ENCODE measurements around the gene SYNE2.
"Not testable (repeated sequence)": the region's sequence is repeated elsewhere in the genome, so short reads cannot be mapped to it uniquely, and the experiment has no call there.

Gene SYNE2

GRCh38 chr14:64126548-64126947, 273.7 kb downstream of the SYNE2 start:
- no peak for DNase-seq (ENCODE audit: low read depth)

GRCh38 chr14:64137657-64138290, 285.0 kb downstream of the SYNE2 start:
- DNase-seq (ENCODE audit: low read depth), result no peak

- no peak for DNase-seq (ENCODE audit: low read depth)
These were observed 294.5 kb downstream of the SYNE2 start for GRCh38 chr14:64147126-64147790.

- no peak for DNase-seq (ENCODE audit: low read depth)
These were observed 297.1 kb downstream of the SYNE2 start for GRCh38 chr14:64149921-64150320.

- no peak for DNase-seq (ENCODE audit: low read depth)
These were observed 305.8 kb downstream of the SYNE2 start for GRCh38 chr14:64158608-64159007.

GRCh38 chr14:64159588-64159987, 306.8 kb downstream of the SYNE2 start:
- DNase-seq (ENCODE audit: low read depth), result no peak

- DNase-seq (ENCODE audit: low read depth), result no peak
These were observed 317.4 kb downstream of the SYNE2 start for GRCh38 chr14:64170181-64170580.

- no peak for DNase-seq (ENCODE audit: low read depth)
These were observed 322.3 kb downstream of the SYNE2 start for GRCh38 chr14:64174922-64175782.

- DNase-seq (ENCODE audit: low read depth), result no peak
These were observed 323.5 kb downstream of the SYNE2 start for GRCh38 chr14:64176330-64176729.

- DNase-seq (ENCODE audit: low read depth), result no peak
These were observed 326.0 kb downstream of the SYNE2 start for GRCh38 chr14:64178814-64179213.

- DNase-seq (ENCODE audit: low read depth), result not testable (repeated sequence)
These were observed 330.1 kb downstream of the SYNE2 start for GRCh38 chr14:64182908-64183307.

- no peak for DNase-seq (ENCODE audit: low read depth)
These were observed 331.4 kb downstream of the SYNE2 start for GRCh38 chr14:64184103-64184729.

GRCh38 chr14:64185184-64185583, 332.4 kb downstream of the SYNE2 start:
- DNase-seq (ENCODE audit: low read depth), result no peak

- DNase-seq (ENCODE audit: low read depth), result no peak
These were observed 333.7 kb downstream of the SYNE2 start for GRCh38 chr14:64186231-64187129.

- no peak for DNase-seq (ENCODE audit: low read depth)
These were observed 334.5 kb downstream of the SYNE2 start for GRCh38 chr14:64187331-64187730.

GRCh38 chr14:64190974-64191502, 338.2 kb downstream of the SYNE2 start:
- DNase-seq (ENCODE audit: low read depth), result no peak

GRCh38 chr14:64191756-64192155, 339.0 kb downstream of the SYNE2 start:
- no peak for DNase-seq (ENCODE audit: low read depth)

GRCh38 chr14:64193821-64194220, 341.0 kb downstream of the SYNE2 start:
- no peak for DNase-seq (ENCODE audit: low read depth)

GRCh38 chr14:64194404-64194803, 341.6 kb downstream of the SYNE2 start:
- DNase-seq (ENCODE audit: low read depth), result no peak

GRCh38 chr14:64195199-64195598, 342.4 kb downstream of the SYNE2 start:
- DNase-seq (ENCODE audit: low read depth), result no peak

- no peak for DNase-seq (ENCODE audit: low read depth)
These were observed 343.3 kb downstream of the SYNE2 start for GRCh38 chr14:64196056-64196455.

Data from activated T-helper 9 cell treated with anti-CD3 and anti-CD28 coated beads, Interleukin-2, amount 50 U/mL, for 16 hours (primary cell).